ENCODE results near the gene TRMT1.
A peak's percentile ranks its signal among the peaks of the same experiment; 100 is the strongest.

The TRMT1 gene

DNA sequence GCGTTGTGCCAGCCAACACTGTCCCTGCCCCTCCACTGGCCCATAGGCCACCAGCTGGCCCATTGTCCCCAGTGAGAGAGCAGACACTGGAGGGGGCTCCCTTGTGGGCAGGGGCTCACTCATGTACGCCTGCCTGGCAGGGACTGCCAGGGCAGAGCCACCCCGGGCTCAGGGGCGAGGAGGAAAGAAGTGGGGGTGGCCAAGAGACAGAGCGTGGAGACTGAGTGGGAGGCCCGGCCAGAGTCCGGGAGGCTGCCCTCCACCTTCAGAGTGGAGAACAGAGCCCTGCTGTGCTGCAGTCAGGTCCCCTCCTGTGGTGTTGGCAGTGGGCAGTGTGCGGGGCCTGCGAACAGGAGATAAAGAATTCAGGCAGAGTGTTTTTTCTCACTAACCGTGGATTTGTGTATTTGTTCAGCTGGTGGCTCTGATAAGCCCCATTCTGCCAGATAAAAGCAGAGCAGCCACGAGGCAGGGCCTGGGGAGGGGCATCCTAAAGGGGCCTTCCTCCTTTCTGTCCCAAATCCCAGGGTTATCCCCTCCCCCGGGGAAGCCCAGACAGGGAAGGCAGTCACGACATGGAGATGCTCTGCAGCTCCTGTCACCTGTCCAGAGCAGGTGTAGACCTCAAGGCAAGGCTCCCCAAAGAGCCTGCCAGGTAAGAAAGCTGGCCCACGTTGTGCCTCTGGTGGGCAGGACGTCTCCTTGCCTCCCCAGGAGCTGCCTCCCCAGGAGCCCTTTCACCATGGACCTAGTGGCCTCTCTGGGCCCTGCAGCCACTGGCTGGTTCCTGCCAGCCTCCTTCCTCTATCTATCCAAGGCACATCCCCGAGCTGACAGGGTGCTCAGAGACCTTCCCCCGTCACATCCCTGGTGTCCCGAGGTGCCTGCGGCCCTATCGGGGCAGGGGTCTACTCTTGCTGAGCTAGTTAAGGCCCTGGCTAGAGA is 46.9 kb downstream of the TRMT1 start:
- no peak for ATAC-seq

GRCh38 chr19:13068085-13068846 is 48.3 kb downstream of the TRMT1 start:
- ATAC-seq, result no peak

GRCh38 chr19:13066933-13067807 is 49.4 kb downstream of the TRMT1 start:
- no peak for ATAC-seq

DNA sequence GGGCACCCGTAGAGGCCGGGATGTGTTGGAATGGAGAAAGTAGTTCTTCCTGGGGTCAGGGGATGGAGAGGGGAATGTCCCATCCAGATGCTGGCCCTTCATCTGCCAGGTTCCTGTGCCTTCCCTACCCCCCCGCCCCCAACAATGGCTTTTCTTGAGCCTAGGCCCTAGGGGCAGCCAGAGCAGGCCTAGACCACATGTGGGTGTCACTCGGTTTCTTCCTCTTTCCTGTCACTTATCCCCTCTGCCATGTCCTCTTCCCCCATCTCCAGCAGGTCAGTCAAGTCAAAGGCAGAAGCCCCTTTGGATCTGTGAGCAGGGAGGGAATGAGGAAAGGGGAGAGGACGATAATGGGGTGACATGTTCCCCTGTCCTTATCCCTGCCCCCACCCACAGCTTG is 50.3 kb downstream of the TRMT1 start:
- ATAC-seq, result no peak

- no peak for ATAC-seq
Observed at GRCh38 chr19:13064092-13064489, 52.4 kb downstream of the TRMT1 start.

DNA sequence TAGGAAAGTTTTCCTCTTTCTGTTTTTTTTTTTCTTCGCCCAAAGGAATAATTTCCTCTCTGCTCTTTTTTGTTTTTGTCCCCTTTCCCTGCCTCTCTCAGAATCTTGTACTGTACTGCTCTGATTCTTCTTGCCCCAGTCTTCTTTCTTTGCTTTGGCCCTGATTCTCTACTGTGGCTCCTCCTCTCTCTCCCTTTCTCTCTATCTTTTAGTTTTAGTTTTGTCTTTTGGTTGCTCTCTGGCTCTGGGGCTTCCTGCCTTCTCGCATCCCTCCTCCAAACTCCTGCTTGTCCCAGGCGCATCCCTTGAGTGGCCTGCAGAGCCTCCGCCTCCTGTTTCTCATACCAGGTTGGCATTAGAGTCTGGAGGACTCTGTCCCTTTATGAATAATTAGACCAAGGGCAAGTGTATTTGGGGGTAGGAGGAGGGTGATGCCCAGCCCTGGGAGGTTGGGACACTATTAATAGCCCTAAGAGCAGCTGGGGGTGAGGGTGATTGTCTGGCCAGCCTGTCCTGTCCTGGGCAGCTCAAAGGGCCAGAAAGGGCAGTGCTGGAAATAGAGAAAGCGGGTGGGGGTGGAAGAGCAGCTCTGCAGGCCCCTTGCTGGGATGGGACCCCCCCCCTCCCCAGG is 53.0 kb downstream of the TRMT1 start:
- ATAC-seq, result no peak

DNA sequence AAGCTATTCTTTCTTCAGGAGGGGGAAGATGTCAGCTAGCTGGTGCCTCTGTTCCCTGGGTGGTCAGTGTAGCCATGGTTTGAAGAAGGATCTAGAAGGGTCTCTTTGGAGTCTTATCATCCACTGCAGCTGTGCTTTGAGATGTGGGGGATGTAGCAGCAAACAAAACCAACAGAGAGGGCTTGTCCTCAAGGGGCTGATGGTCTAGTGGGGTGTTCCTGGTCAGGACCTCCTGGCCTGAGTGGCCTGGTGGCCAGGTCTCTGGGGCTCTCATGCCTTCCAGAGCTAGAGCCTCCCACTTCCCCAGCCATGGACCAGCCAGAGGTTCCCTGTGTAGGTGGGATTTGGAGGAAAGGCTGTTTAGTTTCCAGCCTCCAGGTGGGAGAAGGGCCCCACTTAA is 54.2 kb downstream of the TRMT1 start:
- ATAC-seq, result no peak

- peak; percentile 90 to 97 for ATAC-seq
Observed at GRCh38 chr19:13060964-13061927, 55.3 kb downstream of the TRMT1 start.

- no peak for ATAC-seq
Observed at GRCh38 chr19:13060233-13060963, 56.1 kb downstream of the TRMT1 start.

- no peak for ATAC-seq
Observed at GRCh38 chr19:13058951-13059660, 57.4 kb downstream of the TRMT1 start.

- no peak for ATAC-seq
Observed at GRCh38 chr19:13057744-13058143, 58.8 kb downstream of the TRMT1 start.

GRCh38 chr19:13057147-13057572 is 59.4 kb downstream of the TRMT1 start:
- ATAC-seq, result no peak

DNA sequence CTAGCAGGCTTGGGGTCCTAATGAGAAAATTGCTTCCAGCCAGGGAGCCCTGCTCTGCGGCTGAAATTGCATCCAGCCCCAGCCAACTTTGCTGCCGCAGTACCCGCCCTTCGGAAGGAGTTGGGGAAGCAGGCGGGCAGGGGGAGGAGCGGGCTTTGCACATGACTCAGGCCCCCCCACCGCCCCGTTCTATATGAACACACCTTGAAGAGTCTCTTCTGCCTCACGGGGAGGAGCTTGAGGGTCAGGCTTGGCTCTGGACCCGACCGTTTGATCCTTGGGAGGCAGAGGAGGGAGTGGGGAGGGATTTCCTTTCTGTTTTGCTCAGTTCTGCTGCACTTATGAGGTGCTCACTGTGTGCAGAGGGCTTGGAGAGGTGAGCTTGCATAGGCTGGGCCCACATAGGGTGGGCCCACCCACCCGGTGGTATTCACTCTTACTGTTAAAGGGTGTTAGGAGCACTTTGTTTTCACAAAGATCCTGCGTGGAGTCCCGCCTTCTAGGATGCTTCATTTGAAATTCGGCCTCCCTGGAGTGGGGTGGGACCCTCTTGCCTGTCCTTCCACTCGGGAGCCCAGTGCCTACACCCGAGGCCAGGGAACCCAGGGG is 60.4 kb downstream of the TRMT1 start:
- no peak for ATAC-seq

GRCh38 chr19:13055213-13056051 is 61.1 kb downstream of the TRMT1 start:
- no peak for ATAC-seq
